ENCODE measurements around the gene LGSN. TPM values are rescaled to one million over a fixed set of nuclear protein-coding genes. Genes with fewer than 3 reads are reported as not detected.
A peak's percentile ranks its signal among the peaks of the same experiment; 100 is the strongest.

Gene LGSN
- total and polyA plus RNA-seq, 2 of the 13 experiments (the other 11 are each of a cell fraction or from before 2014, with no cell fraction given): 0.13 to 0.63 TPM

GRCh38 chr6:63307581-63308246 is 12.1 kb downstream of the LGSN start (continued):
- TF ChIP-seq FUBP1 (CRISPR knock-in tag; IDR thresholded peaks at IDR 0.05; ENCODE audit: borderline replicate concordance): no peak
- peak; percentile 54; the same call in 1 of the 2 replicates for TF ChIP-seq ZSCAN9 (CRISPR knock-in tag; IDR thresholded peaks at IDR 0.05; ENCODE audit: borderline replicate concordance)
- no peak for TF ChIP-seq PCBP1 (IDR thresholded peaks at IDR 0.05; ENCODE audit: borderline replicate concordance, low read depth, low read length)
- no peak for TF ChIP-seq PRDM4 (CRISPR knock-in tag; IDR thresholded peaks at IDR 0.05; ENCODE audit: borderline replicate concordance)
- no peak for TF ChIP-seq ZBTB20 (CRISPR knock-in tag; IDR thresholded peaks at IDR 0.05; ENCODE audit: borderline replicate concordance, low read depth)
- no peak for TF ChIP-seq SCMH1 (CRISPR knock-in tag; IDR thresholded peaks at IDR 0.05; ENCODE audit: borderline replicate concordance)
- TF ChIP-seq NKX3-1 (CRISPR knock-in tag; IDR thresholded peaks at IDR 0.05): no peak
- TF ChIP-seq ZNF597 (CRISPR knock-in tag; IDR thresholded peaks at IDR 0.05): no peak
- TF ChIP-seq TFAP4 (IDR thresholded peaks at IDR 0.05; ENCODE audit: borderline replicate concordance, low read depth): no peak
- no peak for TF ChIP-seq E2F1 (CRISPR knock-in tag; IDR thresholded peaks at IDR 0.05)
- no peak for TF ChIP-seq KDM4B (CRISPR knock-in tag; IDR thresholded peaks at IDR 0.05)
- TF ChIP-seq HOMEZ (CRISPR knock-in tag; IDR thresholded peaks at IDR 0.05; ENCODE audit: low read depth): peak; percentile 54; the same call in 1 of the 2 replicates
- no peak for TF ChIP-seq HOXD1 (CRISPR knock-in tag; IDR thresholded peaks at IDR 0.05)
- no peak for TF ChIP-seq TRIM24 (CRISPR knock-in tag; IDR thresholded peaks at IDR 0.05)
- TF ChIP-seq TBX3 (IDR thresholded peaks at IDR 0.05; ENCODE audit: borderline replicate concordance): no peak
- TF ChIP-seq ISL2 (CRISPR knock-in tag; IDR thresholded peaks at IDR 0.05): no peak
- no peak for TF ChIP-seq DZIP1 (CRISPR knock-in tag; IDR thresholded peaks at IDR 0.05)

Measured in HepG2 (cell line).